GM12878 (cell line): ENCODE data around the gene VMP1. TPM values are rescaled to one million over a fixed set of nuclear protein-coding genes. Genes with fewer than 3 reads are reported as not detected.

Source experiments
- BCL11A ChIP-seq: IDR thresholded peaks from 2 replicates; pipeline ENCODE4 v1.6.1; 2011; ENCODE audit warnings: low read depth, low read length
- BMI1 ChIP-seq: fragments of 450-650 bp; IDR thresholded peaks from 2 replicates; pipeline ENCODE4 v1.6.1; 2016; ENCODE audit warnings: mild to moderate bottlenecking, moderate library complexity, borderline replicate concordance
- CREB1 ChIP-seq: IDR thresholded peaks from 2 replicates; pipeline ENCODE4 v1.6.1; 2012; ENCODE audit warnings: low read depth, mild to moderate bottlenecking, inconsistent platforms
- CREM ChIP-seq: IDR thresholded peaks from 2 replicates; pipeline ENCODE4 v1.6.1; 2014; ENCODE audit warnings: antibody characterized with exemption, low read depth
- EZH2 ChIP-seq: IDR thresholded peaks from 2 replicates; pipeline ENCODE4 v1.6.1; 2012; ENCODE audit warnings: low read depth, mild to moderate bottlenecking, control low read depth, inconsistent platforms, low read length, borderline replicate concordance; ENCODE audit not compliant: control insufficient read depth
- GATAD2B ChIP-seq: fragments of 450-650 bp; conservative IDR thresholded peaks from 2 replicates; pipeline ENCODE4 v1.6.1; 2017; ENCODE audit warnings: low read depth, mild to moderate bottlenecking, moderate library complexity
- IKZF2 ChIP-seq, 2 experiments: fragments of 450-650 bp; IDR thresholded peaks; 2 replicates each; pipeline ENCODE4 v1.6.1; 2017; ENCODE audit warnings: mild to moderate bottlenecking in 2 of 2, moderate library complexity in 2 of 2
- KLF5 ChIP-seq: fragments of 450-650 bp; IDR thresholded peaks from 2 replicates; pipeline ENCODE4 v1.6.1; 2014; ENCODE audit warnings: mild to moderate bottlenecking; ENCODE audit not compliant: partially characterized antibody
- MYB ChIP-seq: fragments of 150-350 bp; IDR thresholded peaks from 2 replicates; pipeline ENCODE4 v1.6.1; 2014; ENCODE audit warnings: mild to moderate bottlenecking, low read depth, low read length, borderline replicate concordance
- NFYA ChIP-seq: IDR thresholded peaks from 2 replicates; pipeline ENCODE4 v1.6.1; 2011; ENCODE audit warnings: low read depth, mild to moderate bottlenecking, low read length, improper control_type of control experiment, borderline replicate concordance
- PML ChIP-seq: IDR thresholded peaks from 2 replicates; pipeline ENCODE4 v1.6.1; 2012; ENCODE audit warnings: low read length, inconsistent platforms
- POLR2AphosphoS5 ChIP-seq: IDR thresholded peaks from 2 replicates; pipeline ENCODE4 v1.6.1; 2011; ENCODE audit warnings: mild to moderate bottlenecking, low read length, inconsistent platforms
- POU2F2 ChIP-seq: IDR thresholded peaks from 3 replicates; pipeline ENCODE4 v1.6.1; 2011; ENCODE audit warnings: low read depth, mild to moderate bottlenecking, low read length, borderline replicate concordance
- RELA ChIP-seq: fragments of 450-650 bp; IDR thresholded peaks from 2 replicates; pipeline ENCODE4 v1.8.0; 2014; ENCODE audit warnings: borderline replicate concordance; ENCODE audit not compliant: partially characterized antibody
- RELB ChIP-seq: fragments of 450-650 bp; IDR thresholded peaks from 2 replicates; pipeline ENCODE4 v1.6.1; 2017; ENCODE audit warnings: low read depth, mild to moderate bottlenecking, moderate library complexity
- SIN3A ChIP-seq: IDR thresholded peaks from 2 replicates; pipeline ENCODE4 v1.6.1; 2012; ENCODE audit warnings: low read depth, low read length, improper control_type of control experiment
- STAT1 ChIP-seq: fragments of 450-650 bp; conservative IDR thresholded peaks from 2 replicates; pipeline ENCODE4 v1.6.1; 2014; ENCODE audit warnings: antibody characterized with exemption, mild to moderate bottlenecking
- TBL1XR1 ChIP-seq: IDR thresholded peaks from 2 replicates; pipeline ENCODE4 v1.6.1; 2012; ENCODE audit warnings: low read depth, low read length, improper control_type of control experiment
- TCF12 ChIP-seq: IDR thresholded peaks from 2 replicates; pipeline ENCODE4 v1.6.1; 2011; ENCODE audit warnings: low read depth, mild to moderate bottlenecking, low read length
- TCF7 ChIP-seq: IDR thresholded peaks from 2 replicates; pipeline ENCODE4 v1.6.1; 2014; ENCODE audit warnings: antibody characterized with exemption, borderline replicate concordance
- polyA plus RNA-seq, 11 experiments: library from polyadenylated mRNA; depleted of rRNA in 4 of 11; unstranded in 6 of 11; stranded (reverse) in 5 of 11; fragments of >200 nt; fragmentation: Nextera tagmentation in 4 of 11; fragmentation: Illumina TruSeq in 1 of 11; extraction: Ambion mirVana in 4 of 11; extraction: Trizol in 1 of 11; gene quantifications; 1 replicate in 1 of 11; 2 replicates in 10 of 11; pipeline versions ENCODE4 v1.2.1 to v1.2.3, GENCODE V29; 2011 to 2016; ENCODE audit warnings: inconsistent platforms in 2 of 11, missing spikeins in 2 of 11, low read depth in 1 of 11
- total RNA-seq, 4 experiments: library from RNA; depleted of rRNA in 3 of 4; stranded (reverse); fragments of >200 nt in 3 of 4; fragmentation: Illumina TruSeq in 1 of 4; extraction: Trizol in 1 of 4; gene quantifications; 2 replicates each; pipeline versions ENCODE4 v1.2.1 to v1.2.3, GENCODE V29; 2013 to 2021
- TF ChIP-seq, protein P1 (sequence below): fragments of 450-650 bp; IDR thresholded peaks from 2 replicates; pipeline ENCODE4 v1.6.1; 2017; ENCODE audit warnings: antibody characterized with exemption, mild to moderate bottlenecking, moderate library complexity
- TF ChIP-seq, protein P2 (sequence below): fragments of 450-650 bp; IDR thresholded peaks from 2 replicates; pipeline ENCODE4 v1.6.1; 2016; ENCODE audit warnings: mild to moderate bottlenecking

VMP1 gene
- total and polyA plus RNA-seq, 10 of the 15 experiments (the other 5 are each of a cell fraction or from before 2014, with no cell fraction given), result 88.4 to 199 (median 132) TPM

DNA sequence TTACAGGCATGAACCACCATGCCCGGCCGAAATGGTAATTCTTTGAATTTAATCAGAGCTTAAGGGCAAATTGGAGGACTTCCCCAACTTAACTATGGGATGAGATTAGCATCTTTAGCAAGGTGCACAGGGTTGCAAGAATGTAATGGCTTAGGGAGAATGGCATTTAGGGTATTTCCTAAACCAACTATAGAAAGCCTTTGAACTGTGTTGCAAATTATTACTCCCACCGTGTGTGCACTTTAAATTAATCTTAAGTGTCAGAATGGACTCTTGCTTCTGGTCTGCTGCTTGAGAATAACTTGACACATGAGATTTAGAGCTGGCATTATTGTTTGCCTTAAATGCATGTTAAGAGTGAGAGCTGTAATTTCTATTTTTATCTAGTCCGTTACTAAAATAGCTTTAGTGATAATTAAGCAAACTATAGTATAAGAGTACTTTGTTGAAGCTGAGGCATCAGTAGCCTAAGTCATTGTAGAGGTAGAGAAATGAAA lies 125.5 kb downstream of the VMP1 start (continued):
- TF ChIP-seq STAT1, result no peak
- TF ChIP-seq, protein P1, sequence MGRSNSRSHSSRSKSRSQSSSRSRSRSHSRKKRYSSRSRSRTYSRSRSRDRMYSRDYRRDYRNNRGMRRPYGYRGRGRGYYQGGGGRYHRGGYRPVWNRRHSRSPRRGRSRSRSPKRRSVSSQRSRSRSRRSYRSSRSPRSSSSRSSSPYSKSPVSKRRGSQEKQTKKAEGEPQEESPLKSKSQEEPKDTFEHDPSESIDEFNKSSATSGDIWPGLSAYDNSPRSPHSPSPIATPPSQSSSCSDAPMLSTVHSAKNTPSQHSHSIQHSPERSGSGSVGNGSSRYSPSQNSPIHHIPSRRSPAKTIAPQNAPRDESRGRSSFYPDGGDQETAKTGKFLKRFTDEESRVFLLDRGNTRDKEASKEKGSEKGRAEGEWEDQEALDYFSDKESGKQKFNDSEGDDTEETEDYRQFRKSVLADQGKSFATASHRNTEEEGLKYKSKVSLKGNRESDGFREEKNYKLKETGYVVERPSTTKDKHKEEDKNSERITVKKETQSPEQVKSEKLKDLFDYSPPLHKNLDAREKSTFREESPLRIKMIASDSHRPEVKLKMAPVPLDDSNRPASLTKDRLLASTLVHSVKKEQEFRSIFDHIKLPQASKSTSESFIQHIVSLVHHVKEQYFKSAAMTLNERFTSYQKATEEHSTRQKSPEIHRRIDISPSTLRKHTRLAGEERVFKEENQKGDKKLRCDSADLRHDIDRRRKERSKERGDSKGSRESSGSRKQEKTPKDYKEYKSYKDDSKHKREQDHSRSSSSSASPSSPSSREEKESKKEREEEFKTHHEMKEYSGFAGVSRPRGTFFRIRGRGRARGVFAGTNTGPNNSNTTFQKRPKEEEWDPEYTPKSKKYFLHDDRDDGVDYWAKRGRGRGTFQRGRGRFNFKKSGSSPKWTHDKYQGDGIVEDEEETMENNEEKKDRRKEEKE, result no peak
- peak; percentile 56; the same call in 1 of the 3 replicates for TF ChIP-seq POU2F2
- no peak for TF ChIP-seq POLR2AphosphoS5
- TF ChIP-seq, protein P2, sequence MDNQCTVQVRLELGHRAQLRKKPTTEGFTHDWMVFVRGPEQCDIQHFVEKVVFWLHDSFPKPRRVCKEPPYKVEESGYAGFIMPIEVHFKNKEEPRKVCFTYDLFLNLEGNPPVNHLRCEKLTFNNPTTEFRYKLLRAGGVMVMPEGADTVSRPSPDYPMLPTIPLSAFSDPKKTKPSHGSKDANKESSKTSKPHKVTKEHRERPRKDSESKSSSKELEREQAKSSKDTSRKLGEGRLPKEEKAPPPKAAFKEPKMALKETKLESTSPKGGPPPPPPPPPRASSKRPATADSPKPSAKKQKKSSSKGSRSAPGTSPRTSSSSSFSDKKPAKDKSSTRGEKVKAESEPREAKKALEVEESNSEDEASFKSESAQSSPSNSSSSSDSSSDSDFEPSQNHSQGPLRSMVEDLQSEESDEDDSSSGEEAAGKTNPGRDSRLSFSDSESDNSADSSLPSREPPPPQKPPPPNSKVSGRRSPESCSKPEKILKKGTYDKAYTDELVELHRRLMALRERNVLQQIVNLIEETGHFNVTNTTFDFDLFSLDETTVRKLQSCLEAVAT, result peak; percentile 58; the same call in 1 of the 2 replicates
- TF ChIP-seq BMI1, result no peak; the same call in 1 of the 2 replicates
- no peak for TF ChIP-seq NFYA
- TF ChIP-seq SIN3A, result no peak
- no peak for TF ChIP-seq KLF5
- TF ChIP-seq RELB, result peak; percentile 87
- peak; percentile 62 for TF ChIP-seq RELA
- TF ChIP-seq BCL11A, result 0 out of 2 replicates have a peak, but pooled peaks have one; percentile 42
- TF ChIP-seq TBL1XR1, result peak; percentile 57; the same call in 1 of the 2 replicates
- peak; percentile 66; the same call in 1 of the 2 replicates for TF ChIP-seq CREM
- peak; percentile 79; the same call in 1 of the 2 replicates for TF ChIP-seq PML
- 0 out of 2 replicates have a peak, but pooled peaks have one; percentile 35 for TF ChIP-seq MYB
- TF ChIP-seq GATAD2B, result 0 out of 2 replicates have a peak, but pooled peaks have one; percentile 41
- no peak for TF ChIP-seq TCF12
- TF ChIP-seq EZH2, result no peak
- TF ChIP-seq TCF7, result peak; percentile 75; the same call in 1 of the 2 replicates
- TF ChIP-seq IKZF2 (IDR thresholded peaks at IDR 0.05), result peak; percentile 84 to 87
- no peak for TF ChIP-seq CREB1
